BLaER1 treated with 17β-estradiol and CSF1 and Interleukin-3, amounts not matched to agents 10 nM and 100 nM (cell line): ENCODE measurements around the gene ABCA4.
"Not testable (repeated sequence)": the region's sequence is repeated elsewhere in the genome, so short reads cannot be mapped to it uniquely, and the experiment has no call there.

Source experiments
- H3K27ac ChIP-seq, 11 experiments: shearing (Covaris generic); formaldehyde crosslinking; 2 replicates each; pipeline ENCODE4 v1.8.1; 2022
- H3K27me3 ChIP-seq, 11 experiments: shearing (Covaris generic); formaldehyde crosslinking; 2 replicates each; pipeline ENCODE4 v1.8.1; 2022
- H3K36me3 ChIP-seq, 11 experiments: shearing (Covaris generic); formaldehyde crosslinking; 2 replicates each; pipeline ENCODE4 v1.8.1; 2022
- H3K4me1 ChIP-seq, 10 experiments: shearing (Covaris generic); formaldehyde crosslinking; 2 replicates each; pipeline ENCODE4 v1.8.1; 2022
- H3K4me2 ChIP-seq, 11 experiments: shearing (Covaris generic); formaldehyde crosslinking; 2 replicates each; pipeline ENCODE4 v1.8.1; 2022
- H3K4me3 ChIP-seq, 10 experiments: shearing (Covaris generic); formaldehyde crosslinking; 2 replicates each; pipeline ENCODE4 v1.8.1; 2022
- H3K9ac ChIP-seq, 11 experiments: shearing (Covaris generic); formaldehyde crosslinking; 2 replicates each; pipeline ENCODE4 v1.8.1; 2022
- H3K9me3 ChIP-seq, 11 experiments: shearing (Covaris generic); formaldehyde crosslinking; replicated peaks in 1 of 11; 2 replicates each; pipeline ENCODE4 v1.8.1; 2022
- H4K20me1 ChIP-seq, 11 experiments: shearing (Covaris generic); formaldehyde crosslinking; 2 replicates each; pipeline ENCODE4 v1.8.1; 2022
- Cebpa-rat ChIP-seq, 11 experiments: shearing (Covaris generic); IDR thresholded peaks; 2 replicates each; pipeline ENCODE4 v1.8.1; 2022

ABCA4 gene

GRCh38 chr1:93955765-93956164 lies 165.2 kb downstream of the ABCA4 start:
- no peak overlapping the region for H3K4me2 ChIP-seq
- no peak overlapping the region for H3K27ac ChIP-seq
- peaks cover 53 to 81% (median 67%) of the 10 kb centered on the region in 11 experiments for H3K9me3 ChIP-seq
- H3K9ac ChIP-seq: no peak overlapping the region
- no peaks in the 10 kb centered on the region for H3K27me3 ChIP-seq
- no peak for TF ChIP-seq Cebpa-rat (IDR thresholded peaks at IDR 0.05)
- peaks cover 0 to 7% (median 0%) of the 10 kb centered on the region in 11 experiments; a peak in 3 of 22 replicates for H3K36me3 ChIP-seq
- no peak overlapping the region for H3K4me3 ChIP-seq
- H4K20me1 ChIP-seq: no peaks in the 10 kb centered on the region
- peaks cover 0 to 37% (median 20%) of the 10 kb centered on the region in 10 experiments; a peak in 12 of 20 replicates for H3K4me1 ChIP-seq

- not testable (repeated sequence) for H3K4me1 ChIP-seq, H3K4me2 ChIP-seq, H3K9ac ChIP-seq, H3K4me3 ChIP-seq, H3K27ac ChIP-seq, H4K20me1 ChIP-seq, H3K36me3 ChIP-seq, H3K27me3 ChIP-seq
- peaks cover 27 to 34% (median 30%) of the 10 kb centered on the region in 11 experiments for H3K9me3 ChIP-seq
Observed at GRCh38 chr1:93947002-93947686, 173.8 kb downstream of the ABCA4 start.
